Lower lobe of right lung (tissue), 2 donors: ENCODE results near the gene DDX50. TPM values are rescaled to one million over a fixed set of nuclear protein-coding genes. Genes with fewer than 3 reads are reported as not detected.
"Not testable (repeated sequence)": the region's sequence is repeated elsewhere in the genome, so short reads cannot be mapped to it uniquely, and the experiment has no call there.

Experiments
- ATAC-seq, 2 donors: fragments of 200-7000 bp; cut with Tn5 transposase; one replicate each; pipeline ENCODE4 v1.9.1; 2020 to 2022; ENCODE audit warnings: mild to moderate bottlenecking in 2 of 2, moderate library complexity in 2 of 2
- DNase-seq: peaks from one replicate; pipeline ENCODE4 v3.0.0-alpha.2; 2020
- H3K27ac ChIP-seq: fragments of 200-600 bp; one replicate; pipeline ENCODE4 v1.8.0; 2022
- H3K27me3 ChIP-seq: fragments of 200-600 bp; one replicate; pipeline ENCODE4 v1.8.0; 2022; ENCODE audit warnings: low read depth
- H3K36me3 ChIP-seq: fragments of 200-600 bp; one replicate; pipeline ENCODE4 v1.8.0; 2022; ENCODE audit warnings: mild to moderate bottlenecking
- H3K4me1 ChIP-seq: fragments of 200-600 bp; one replicate; pipeline ENCODE4 v1.8.0; 2022
- H3K4me3 ChIP-seq: fragments of 200-600 bp; one replicate; pipeline ENCODE4 v1.8.0; 2022; ENCODE audit warnings: mild to moderate bottlenecking
- H3K9me3 ChIP-seq: fragments of 200-600 bp; one replicate; pipeline ENCODE4 v1.8.0; 2022
- CTCF ChIP-seq: fragments of 200-600 bp; IDR thresholded peaks from one replicate; pipeline ENCODE4 v1.8.0; 2022; ENCODE audit warnings: antibody characterized with exemption, mild to moderate bottlenecking
- intact Hi-C: fragments of 100-400 bp; cut with DNase I; formaldehyde crosslinking; loops from one replicate; pipeline ENCODE4 v1.11.0; 2022
- total RNA-seq: library from RNA; stranded (reverse); fragmentation: NEBNext Ultra II Directional; extraction: Animal tissue kit (Norgen Biotek cat#: 25700); gene quantifications from one replicate; pipeline ENCODE4 v1.2.1, GENCODE V29; 2021
- donor health status: DM: no; HTN: yes; CAD: no; lungs with severe emphysema.

The DDX50 gene
- total RNA-seq, 1 donor from 2014 or later: 29.3 TPM

DNA sequence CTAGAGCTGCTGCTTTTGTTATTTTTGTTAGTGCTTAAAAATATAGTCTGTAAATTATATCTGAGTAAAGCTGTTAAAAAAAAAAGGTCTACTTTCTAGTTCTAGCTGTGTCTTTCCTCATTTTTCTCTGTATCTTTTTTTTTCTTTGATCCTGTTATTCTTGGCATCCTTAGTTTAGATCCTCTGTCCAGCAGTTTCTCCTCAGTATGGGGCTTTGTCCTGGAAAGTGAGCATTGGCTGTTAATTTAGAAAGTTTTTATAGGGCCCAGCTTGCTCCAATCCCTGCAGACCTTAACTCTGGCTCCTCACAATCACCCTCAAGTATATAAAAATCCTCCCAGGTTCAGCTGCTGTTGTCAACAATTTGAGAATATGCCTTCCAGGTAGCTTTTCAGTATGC, 23.5 kb downstream of the DDX50 start:
- DNase-seq: no peak
- ATAC-seq: no peak
- H3K36me3 ChIP-seq: peaks cover 65% of the 10 kb centered on the region
- no peak overlapping the region for H3K27ac ChIP-seq
- H3K4me3 ChIP-seq: no peak overlapping the region
- H3K4me1 ChIP-seq: no peaks in the 10 kb centered on the region
- no peaks in the 10 kb centered on the region for H3K9me3 ChIP-seq
- intact Hi-C loops: no loop called here
- no peaks in the 10 kb centered on the region for H3K27me3 ChIP-seq
- TF ChIP-seq CTCF: no peak

GRCh38 chr10:68925489-68925888, 24.4 kb downstream of the DDX50 start:
- H3K4me3 ChIP-seq: no peak overlapping the region
- no peak overlapping the region for H3K27ac ChIP-seq
- peaks cover 65% of the 10 kb centered on the region for H3K36me3 ChIP-seq
- no peaks in the 10 kb centered on the region for H3K9me3 ChIP-seq
- no peaks in the 10 kb centered on the region for H3K4me1 ChIP-seq
- no peaks in the 10 kb centered on the region for H3K27me3 ChIP-seq
- DNase-seq (no peak), ATAC-seq (no peak)
- TF ChIP-seq CTCF: no peak
- intact Hi-C loops: no loop called here

GRCh38 chr10:68929157-68929556, 28.0 kb downstream of the DDX50 start:
- DNase-seq, H3K9me3 ChIP-seq, intact Hi-C loops, H3K4me1 ChIP-seq, H3K4me3 ChIP-seq, H3K27ac ChIP-seq, ATAC-seq, H3K27me3 ChIP-seq: not testable (repeated sequence)
- H3K36me3 ChIP-seq: peaks cover 64% of the 10 kb centered on the region

GRCh38 chr10:68929888-68930287, 28.8 kb downstream of the DDX50 start:
- DNase-seq, H3K27ac ChIP-seq, intact Hi-C loops, H3K27me3 ChIP-seq, ATAC-seq, H3K4me1 ChIP-seq, H3K9me3 ChIP-seq, H3K4me3 ChIP-seq: not testable (repeated sequence)
- H3K36me3 ChIP-seq: peaks cover 64% of the 10 kb centered on the region

DNA sequence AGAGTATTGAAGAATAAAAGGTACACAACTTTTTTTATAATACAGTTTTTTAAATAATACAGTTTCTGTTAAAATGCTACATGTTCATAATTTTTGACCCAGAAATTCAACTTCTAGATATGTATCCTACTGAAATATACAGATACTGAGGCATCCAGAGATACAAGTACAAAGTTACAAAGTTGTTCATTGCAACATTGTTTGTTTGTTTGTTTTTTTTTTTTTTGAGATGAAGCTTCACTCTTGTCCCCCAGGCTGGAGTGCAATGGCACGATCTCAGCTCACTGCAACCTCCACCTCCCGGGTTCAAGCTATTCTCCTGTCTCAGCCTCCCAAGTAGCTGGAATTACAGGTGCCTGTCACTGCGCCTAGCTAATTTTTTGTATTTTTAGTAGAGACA, 31.7 kb downstream of the DDX50 start:
- intact Hi-C loops, H3K27ac ChIP-seq, H3K4me3 ChIP-seq, H3K27me3 ChIP-seq, H3K9me3 ChIP-seq, H3K4me1 ChIP-seq, DNase-seq, ATAC-seq: not testable (repeated sequence)
- peaks cover 86% of the 10 kb centered on the region for H3K36me3 ChIP-seq

DNA sequence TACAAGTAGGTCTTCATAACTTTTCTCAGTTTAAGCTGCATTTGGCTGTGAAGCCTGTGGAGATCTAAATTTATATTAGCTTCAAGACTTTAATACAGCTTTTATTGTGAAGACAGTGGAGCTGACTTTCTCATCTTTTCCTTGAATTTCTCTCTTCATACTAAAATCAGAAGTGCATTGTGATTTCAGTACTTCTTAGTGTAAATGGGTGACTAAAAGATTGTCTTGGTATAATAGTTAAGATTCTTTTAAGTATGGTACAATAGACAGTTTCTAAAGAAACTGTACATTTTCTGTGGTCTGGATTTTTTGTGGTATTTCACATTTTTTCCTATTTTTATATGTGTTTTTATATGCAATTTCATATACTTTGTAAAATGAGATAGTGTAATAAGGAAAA, 33.9 kb downstream of the DDX50 start:
- H3K9me3 ChIP-seq: no peaks in the 10 kb centered on the region
- peaks cover 93% of the 10 kb centered on the region for H3K36me3 ChIP-seq
- TF ChIP-seq CTCF: no peak
- H3K4me1 ChIP-seq: no peaks in the 10 kb centered on the region
- DNase-seq: no peak
- no peak overlapping the region for H3K27ac ChIP-seq
- no peak for ATAC-seq
- no peak overlapping the region for H3K4me3 ChIP-seq
- H3K27me3 ChIP-seq: no peaks in the 10 kb centered on the region
- intact Hi-C loops: no loop called here

DNA sequence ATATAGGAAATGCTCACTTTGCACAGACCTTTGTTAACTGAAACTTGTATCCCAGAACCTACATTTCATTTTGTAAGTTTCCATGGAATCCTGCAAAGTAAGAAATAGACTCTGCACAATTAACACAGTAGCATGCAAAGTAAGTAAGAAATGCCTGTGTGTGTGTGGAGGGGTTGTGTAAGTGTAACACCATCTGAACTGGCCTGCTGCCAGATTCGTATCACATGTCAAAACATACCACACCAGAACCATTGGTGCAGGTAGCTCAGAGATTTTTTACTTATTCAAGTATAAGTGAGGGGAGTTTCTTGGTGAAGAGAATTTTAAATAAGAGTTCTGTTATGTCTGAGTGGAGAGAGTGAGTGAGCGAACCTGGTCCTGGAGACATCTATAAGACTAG, 37.0 kb downstream of the DDX50 start:
- Histone ChIP-seq H3K27ac (no peak overlapping the region), H3K4me3 (no peak overlapping the region), H3K9me3 (no peaks in the 10 kb centered on the region), H3K4me1 (no peaks in the 10 kb centered on the region), H3K27me3 (no peaks in the 10 kb centered on the region), H3K36me3 (peaks cover 99% of the 10 kb centered on the region)
- intact Hi-C loops: no loop called here
- ATAC-seq: no peak
- no peak for TF ChIP-seq CTCF
- no peak for DNase-seq
